ENCODE data around the gene CCDC186. TPM values are rescaled to one million over a fixed set of nuclear protein-coding genes. Genes with fewer than 3 reads are reported as not detected.

CCDC186 gene
- polyA plus RNA-seq, 1 of the 3 experiments (the other 2 are of a cell fraction), result 1.3 TPM

GRCh38 chr10:114083040-114083439 lies 91.0 kb downstream of the CCDC186 start:
- Histone ChIP-seq H3K27me3 (ENCODE audit: insufficient read depth) (no peaks in the 10 kb centered on the region), H3K9me3 (no peaks in the 10 kb centered on the region), H2AFZ (ENCODE audit: low read depth) (no peak overlapping the region), H3K27ac (ENCODE audit: low read depth in 2 of 2, low read length in 1 of 2) (no peak overlapping the region), H3K4me1 (ENCODE audit: control insufficient read depth in 1 of 2, insufficient read depth in 2 of 2, low read depth in 1 of 2, low read length in 1 of 2) (no peaks in the 10 kb centered on the region), H3K4me2 (no peak overlapping the region), H3K79me2 (ENCODE audit: insufficient read depth) (no peaks in the 10 kb centered on the region), H3K4me3 (ENCODE audit: low read depth in 2 of 2, low read length in 1 of 2) (no peak overlapping the region), H3F3A (replicated peaks; ENCODE audit: insufficient read depth) (no peaks in the 10 kb centered on the region), H3K9me2 (no peaks in the 10 kb centered on the region), H3K36me3 (replicated peaks in 1 of 2; ENCODE audit: control insufficient read depth in 1 of 2, insufficient read depth in 2 of 2, low read length in 1 of 2) (no peaks in the 10 kb centered on the region), H3K9ac (no peak overlapping the region), H4K20me1 (ENCODE audit: insufficient read depth) (no peaks in the 10 kb centered on the region)
- POLR2A ChIA-PET, result no interaction called here
- WGBS (ENCODE audit: low lambda C conversion rate), result 86% methylated on average over 5 of the region's 5 CpGs
- TF ChIP-seq RCOR1 (IDR thresholded peaks at IDR 0.05; ENCODE audit: low read length) (no peak), EP300 (IDR thresholded peaks at IDR 0.05; ENCODE audit: borderline replicate concordance in 1 of 2, low read depth in 1 of 2, low read length in 1 of 2) (no peak), FOXJ3 (CRISPR knock-in tag; IDR thresholded peaks at IDR 0.05) (no peak), USF1 (IDR thresholded peaks at IDR 0.05; ENCODE audit: borderline replicate concordance, low read depth) (peak; percentile 41; the same call in 1 of the 2 replicates), REST (IDR thresholded peaks at IDR 0.05; ENCODE audit: low read depth, low read length) (no peak), JUND (IDR thresholded peaks at IDR 0.05) (no peak)
- no peak for DNase-seq
- CTCF ChIA-PET, result no interaction called here

- ChIA-PET POLR2A (no interaction called here), CTCF (interaction anchor here (0.6 to 1.0 kb wide), 2 partner anchors 13 to 302 kb away, joined by 3 to 4 read pairs; no protein-coding TSS in a partner anchor)
- DNase-seq, result no peak
- Histone ChIP-seq H3K27me3 (ENCODE audit: insufficient read depth) (no peaks in the 10 kb centered on the region), H3F3A (replicated peaks; ENCODE audit: insufficient read depth) (no peaks in the 10 kb centered on the region), H3K4me3 (ENCODE audit: low read depth in 2 of 2, low read length in 1 of 2) (no peak overlapping the region), H3K9ac (no peak overlapping the region), H3K4me1 (ENCODE audit: control insufficient read depth in 1 of 2, insufficient read depth in 2 of 2, low read depth in 1 of 2, low read length in 1 of 2) (no peaks in the 10 kb centered on the region), H3K27ac (ENCODE audit: low read depth in 2 of 2, low read length in 1 of 2) (no peak overlapping the region), H3K9me2 (no peaks in the 10 kb centered on the region), H3K79me2 (ENCODE audit: insufficient read depth) (no peaks in the 10 kb centered on the region), H3K36me3 (replicated peaks in 1 of 2; ENCODE audit: control insufficient read depth in 1 of 2, insufficient read depth in 2 of 2, low read length in 1 of 2) (no peaks in the 10 kb centered on the region), H3K9me3 (no peaks in the 10 kb centered on the region), H4K20me1 (ENCODE audit: insufficient read depth) (no peaks in the 10 kb centered on the region), H2AFZ (ENCODE audit: low read depth) (no peak overlapping the region), H3K4me2 (no peak overlapping the region)
- WGBS (ENCODE audit: low lambda C conversion rate), result 58% methylated on average over 8 of the region's 8 CpGs
- TF ChIP-seq ELF1 (IDR thresholded peaks at IDR 0.05) (no peak), REST (IDR thresholded peaks at IDR 0.05; ENCODE audit: low read depth, low read length) (no peak), PBX3 (IDR thresholded peaks at IDR 0.05) (no peak), FOSL2 (IDR thresholded peaks at IDR 0.05; ENCODE audit: borderline replicate concordance, low read depth) (no peak), NRF1 (IDR thresholded peaks at IDR 0.05; ENCODE audit: low read depth, low read length) (no peak), FOXJ3 (CRISPR knock-in tag; IDR thresholded peaks at IDR 0.05) (no peak), TAF1 (IDR thresholded peaks at IDR 0.05; ENCODE audit: borderline replicate concordance, low read depth, low read length) (no peak), RAD21 (IDR thresholded peaks at IDR 0.05; ENCODE audit: low read length) (no peak), RXRA (IDR thresholded peaks at IDR 0.05; ENCODE audit: borderline replicate concordance, low read depth) (no peak), MEF2A (IDR thresholded peaks at IDR 0.05; ENCODE audit: borderline replicate concordance, low read depth) (no peak), ZBTB33 (IDR thresholded peaks at IDR 0.05; ENCODE audit: borderline replicate concordance, low read depth) (no peak), POLR2AphosphoS5 (IDR thresholded peaks at IDR 0.05; ENCODE audit: low read depth, low read length) (no peak)
These were observed 92.0 kb downstream of the CCDC186 start for GRCh38 chr10:114081911-114082583.
